ENCODE results near the gene TNIK.

DNA sequence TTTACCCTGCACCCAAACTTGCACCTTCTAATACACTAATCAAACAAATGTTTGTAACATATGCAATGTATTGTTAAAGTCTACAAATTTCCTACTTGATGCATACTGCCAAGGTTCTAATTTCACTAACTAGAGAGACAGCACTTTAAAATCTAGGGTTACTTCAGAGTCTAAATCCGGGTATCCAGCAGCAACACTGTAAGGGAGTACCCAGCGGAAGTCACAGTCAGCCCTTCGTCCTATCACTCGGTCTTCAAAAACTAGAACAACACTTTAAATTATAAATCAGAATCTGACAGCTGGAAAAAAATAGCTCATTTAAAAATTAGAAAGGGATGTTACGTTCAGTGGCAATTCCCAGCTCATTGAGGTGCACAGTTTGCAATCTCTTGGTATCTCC lies 8.3 kb downstream of the TNIK start:
- TF ChIP-seq, protein P1, sequence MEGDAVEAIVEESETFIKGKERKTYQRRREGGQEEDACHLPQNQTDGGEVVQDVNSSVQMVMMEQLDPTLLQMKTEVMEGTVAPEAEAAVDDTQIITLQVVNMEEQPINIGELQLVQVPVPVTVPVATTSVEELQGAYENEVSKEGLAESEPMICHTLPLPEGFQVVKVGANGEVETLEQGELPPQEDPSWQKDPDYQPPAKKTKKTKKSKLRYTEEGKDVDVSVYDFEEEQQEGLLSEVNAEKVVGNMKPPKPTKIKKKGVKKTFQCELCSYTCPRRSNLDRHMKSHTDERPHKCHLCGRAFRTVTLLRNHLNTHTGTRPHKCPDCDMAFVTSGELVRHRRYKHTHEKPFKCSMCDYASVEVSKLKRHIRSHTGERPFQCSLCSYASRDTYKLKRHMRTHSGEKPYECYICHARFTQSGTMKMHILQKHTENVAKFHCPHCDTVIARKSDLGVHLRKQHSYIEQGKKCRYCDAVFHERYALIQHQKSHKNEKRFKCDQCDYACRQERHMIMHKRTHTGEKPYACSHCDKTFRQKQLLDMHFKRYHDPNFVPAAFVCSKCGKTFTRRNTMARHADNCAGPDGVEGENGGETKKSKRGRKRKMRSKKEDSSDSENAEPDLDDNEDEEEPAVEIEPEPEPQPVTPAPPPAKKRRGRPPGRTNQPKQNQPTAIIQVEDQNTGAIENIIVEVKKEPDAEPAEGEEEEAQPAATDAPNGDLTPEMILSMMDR (IDR thresholded peaks at IDR 0.05) = no peak
- TF ChIP-seq POLR2AphosphoS5 (IDR thresholded peaks at IDR 0.05) = no peak

Data from stomach (tissue), 4 donors.